SJSA1 (cell line): Measurements from ENCODE around the gene MTHFD1L. TPM values are rescaled to one million over a fixed set of nuclear protein-coding genes. Genes with fewer than 3 reads are reported as not detected.
A peak's percentile ranks its signal among the peaks of the same experiment; 100 is the strongest.

Experiments used
- DNase-seq, 2 experiments: peaks; one replicate each; pipeline ENCODE4 v3.0.0-alpha.2; 2015 to 2020; ENCODE audit warnings: low spot score in 2 of 2, low read depth in 1 of 2
- H3K27ac ChIP-seq: fragments of 250-450 bp; sonication (Bioruptor Pico); 2 replicates; pipeline ENCODE4 v1.5.1; 2020; ENCODE audit warnings: mild to moderate bottlenecking, moderate library complexity
- H3K27me3 ChIP-seq: fragments of 250-450 bp; sonication (Bioruptor Pico); replicated peaks from 2 replicates; pipeline ENCODE4 v1.5.1; 2020; ENCODE audit warnings: mild to moderate bottlenecking, moderate library complexity
- H3K36me3 ChIP-seq: fragments of 250-450 bp; sonication (Bioruptor Pico); 2 replicates; pipeline ENCODE4 v1.5.1; 2020; ENCODE audit warnings: mild to moderate bottlenecking
- H3K4me1 ChIP-seq: fragments of 250-450 bp; sonication (Bioruptor Pico); replicated peaks from 2 replicates; pipeline ENCODE4 v1.6.1; 2021; ENCODE audit warnings: mild to moderate bottlenecking
- H3K4me3 ChIP-seq: fragments of 250-450 bp; sonication (Bioruptor Pico); 2 replicates; pipeline ENCODE4 v1.5.1; 2020; ENCODE audit warnings: mild to moderate bottlenecking
- H3K9me3 ChIP-seq: fragments of 250-450 bp; sonication (Bioruptor Pico); replicated peaks from 2 replicates; pipeline ENCODE4 v1.5.1; 2020; ENCODE audit warnings: mild to moderate bottlenecking
- total RNA-seq: library from RNA; depleted of rRNA; stranded (reverse); fragments of >200 nt; shearing (Covaris generic); gene quantifications from 2 replicates; pipeline ENCODE4 v1.2.3, GENCODE V29; 2014

MTHFD1L gene
- total RNA-seq, 1 experiment from 2014 or later = 24.8 TPM

DNA sequence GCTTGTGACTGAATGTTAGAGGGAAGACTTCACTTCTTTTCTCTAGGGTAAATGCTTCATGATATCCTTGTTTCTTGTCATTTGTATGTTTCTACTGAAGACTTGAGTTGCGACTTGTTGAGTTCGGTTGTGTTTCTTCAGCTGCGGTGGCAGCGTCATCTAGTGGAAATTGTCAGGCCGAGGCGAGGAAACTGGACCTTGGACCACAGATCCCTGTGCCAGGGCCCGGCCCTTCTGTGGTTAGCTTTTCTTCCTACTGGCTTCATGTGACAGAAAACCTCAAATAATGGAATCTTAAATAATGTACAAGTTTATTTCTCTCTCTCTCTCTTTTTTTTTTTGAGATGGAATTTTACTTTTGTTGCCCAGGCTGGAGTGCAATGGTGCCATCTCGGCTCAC lies 12.4 kb downstream of the MTHFD1L start:
- Histone ChIP-seq H3K9me3 (no peaks in the 10 kb centered on the region), H3K27ac (no peak overlapping the region), H3K36me3 (peaks cover 45% of the 10 kb centered on the region), H3K27me3 (no peaks in the 10 kb centered on the region), H3K4me1 (peaks cover 26% of the 10 kb centered on the region), H3K4me3 (no peak overlapping the region)
- DNase-seq = no peak

DNA sequence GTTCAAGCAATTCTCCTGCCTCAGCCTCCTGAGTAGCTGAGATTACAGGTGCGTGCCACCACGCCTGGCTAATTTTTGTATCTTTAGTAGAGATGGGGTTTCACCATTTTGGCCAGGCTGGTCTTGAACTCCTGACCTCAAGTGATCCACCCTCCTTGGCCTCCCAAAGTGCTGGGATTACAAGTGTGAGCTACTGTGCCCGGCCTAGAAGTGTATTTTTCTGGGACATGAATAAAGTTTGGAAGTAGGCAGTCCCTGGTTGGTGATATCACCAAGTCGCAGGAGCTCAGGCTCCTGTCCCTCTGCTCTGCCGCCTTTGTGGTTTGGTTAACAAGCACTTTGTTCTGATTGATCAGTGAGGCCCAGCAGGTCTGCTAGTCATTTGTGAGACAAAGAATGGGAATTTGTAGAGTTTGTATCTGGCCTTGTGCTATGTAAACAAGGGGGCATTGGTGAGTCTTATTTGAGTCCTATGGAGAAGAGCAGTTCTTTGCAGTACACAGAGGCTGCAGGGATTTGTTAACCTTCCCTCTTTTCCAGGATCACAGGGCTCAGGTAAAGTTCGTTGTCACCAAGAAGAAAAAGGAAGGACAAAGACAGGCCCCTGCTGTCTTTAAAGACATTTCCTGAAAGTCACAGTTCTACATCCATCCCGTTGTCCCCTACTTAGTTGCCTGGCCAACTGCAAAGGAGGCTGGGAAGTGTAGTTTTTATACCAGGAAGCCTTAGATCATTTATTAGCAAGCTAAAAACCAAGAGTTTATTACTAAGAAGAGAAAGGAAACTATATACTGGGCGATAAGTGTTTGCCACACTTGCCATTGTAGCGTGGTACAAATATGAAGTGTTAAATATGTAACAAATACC lies 13.1 kb downstream of the MTHFD1L start:
- no peaks in the 10 kb centered on the region for H3K27me3 ChIP-seq
- H3K4me1 ChIP-seq = peaks cover 33% of the 10 kb centered on the region
- no peak overlapping the region for H3K27ac ChIP-seq
- no peak for DNase-seq
- H3K4me3 ChIP-seq = no peak overlapping the region
- peaks cover 48% of the 10 kb centered on the region for H3K36me3 ChIP-seq
- H3K9me3 ChIP-seq = no peaks in the 10 kb centered on the region

DNA sequence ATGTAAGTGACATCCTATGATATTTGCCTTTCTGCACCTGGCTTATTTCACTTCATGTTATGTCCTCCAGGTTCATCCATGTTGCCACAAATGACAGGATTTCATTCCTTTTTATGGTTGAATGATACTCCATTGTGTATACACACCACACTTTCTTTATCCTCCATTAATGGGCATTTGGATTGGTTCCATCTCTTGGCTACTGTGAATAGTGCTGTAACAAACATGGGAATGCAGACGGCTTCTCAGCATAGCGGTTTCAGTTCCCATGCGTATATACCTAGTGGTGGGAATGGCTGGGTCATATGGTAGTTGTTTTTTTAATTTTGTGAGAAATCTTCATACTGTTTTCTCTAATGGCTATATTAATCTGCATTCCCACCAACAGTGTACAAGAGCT lies 14.8 kb downstream of the MTHFD1L start:
- DNase-seq = no peak
- Histone ChIP-seq H3K27me3 (no peaks in the 10 kb centered on the region), H3K4me3 (no peak overlapping the region), H3K36me3 (peaks cover 63% of the 10 kb centered on the region), H3K27ac (no peak overlapping the region), H3K9me3 (no peaks in the 10 kb centered on the region), H3K4me1 (peaks cover 36% of the 10 kb centered on the region)

DNA sequence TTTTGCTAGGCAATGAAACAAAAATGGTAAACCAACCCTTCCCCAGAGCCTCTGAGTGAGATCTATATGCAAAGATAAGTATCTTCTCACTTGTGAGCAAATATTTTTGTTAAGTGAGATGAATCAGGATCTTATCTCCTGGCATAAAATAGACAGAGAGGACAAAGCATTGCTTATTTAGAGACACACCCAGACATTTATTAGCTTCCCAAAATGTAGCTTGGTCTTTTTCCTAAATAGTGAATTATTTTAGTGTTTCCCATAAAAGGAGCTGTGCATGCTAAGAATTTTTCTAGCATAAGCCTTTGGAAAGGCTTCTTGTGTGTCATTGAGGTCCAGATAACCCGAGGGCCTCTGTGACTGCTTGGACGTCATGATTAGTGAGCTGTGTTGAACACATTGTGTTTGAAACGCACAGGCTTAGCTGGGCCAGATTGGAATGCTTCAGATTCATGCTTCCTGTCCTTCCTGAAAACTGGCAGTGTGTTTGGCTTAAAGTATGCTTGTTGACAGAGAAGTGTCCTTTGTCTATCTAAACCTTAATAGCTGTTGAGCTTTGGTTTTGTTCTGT lies 16.5 kb downstream of the MTHFD1L start:
- DNase-seq = peak; percentile 89 to 90
- no peaks in the 10 kb centered on the region for H3K9me3 ChIP-seq
- peak overlapping the region; percentile 72 for H3K27ac ChIP-seq
- peaks cover 36% of the 10 kb centered on the region for H3K4me1 ChIP-seq
- H3K36me3 ChIP-seq = peaks cover 64% of the 10 kb centered on the region
- H3K4me3 ChIP-seq = no peak overlapping the region
- no peaks in the 10 kb centered on the region for H3K27me3 ChIP-seq

DNA sequence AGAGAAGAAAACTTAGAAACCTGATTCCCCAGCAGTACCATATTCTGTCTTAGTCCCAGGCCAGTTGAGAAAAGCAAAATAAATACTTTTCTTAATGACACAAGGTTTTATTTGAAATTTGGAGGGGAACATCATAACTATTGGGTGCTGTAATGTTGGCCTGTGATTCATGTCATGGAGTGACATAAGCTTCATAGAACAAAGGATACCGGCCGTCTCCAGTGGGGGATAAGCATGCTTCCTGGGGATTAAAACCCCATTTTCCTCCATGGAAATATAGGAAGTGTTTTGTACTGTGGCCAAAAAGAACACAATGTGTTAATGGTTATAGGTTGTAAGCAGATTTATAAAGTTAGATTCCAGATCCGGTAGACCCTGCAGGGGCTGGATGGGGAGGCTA lies 18.0 kb downstream of the MTHFD1L start:
- DNase-seq = no peak
- H3K27ac ChIP-seq = peak overlapping the region; percentile 72

DNA sequence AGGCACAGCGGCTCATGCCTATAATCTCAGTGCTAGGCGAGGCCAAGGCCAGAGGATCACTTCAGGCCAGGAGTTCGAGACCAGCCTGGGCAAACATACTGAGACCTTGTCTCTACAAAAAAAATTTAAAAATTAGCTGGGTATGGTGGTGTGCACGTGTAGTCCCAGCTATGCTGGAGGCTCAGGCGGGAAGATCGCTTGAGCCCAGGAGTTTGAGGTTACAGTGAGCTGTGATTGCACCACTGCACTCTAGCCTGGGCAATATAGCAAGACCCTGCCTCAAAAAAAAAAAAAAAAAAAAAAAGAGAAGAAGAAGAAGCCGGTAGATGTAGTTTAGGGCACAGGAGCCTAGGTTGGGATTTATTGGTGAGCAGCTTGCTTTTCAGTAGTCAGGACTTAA lies 20.7 kb downstream of the MTHFD1L start:
- Histone ChIP-seq H3K36me3 (peaks cover 71% of the 10 kb centered on the region), H3K27me3 (no peaks in the 10 kb centered on the region), H3K4me1 (peaks cover 25% of the 10 kb centered on the region), H3K9me3 (no peaks in the 10 kb centered on the region), H3K27ac (no peak overlapping the region), H3K4me3 (no peak overlapping the region)
- no peak for DNase-seq

More for the DNA sequence above, 18.0 kb downstream of the MTHFD1L start:
- peaks cover 68% of the 10 kb centered on the region for H3K36me3 ChIP-seq
- H3K9me3 ChIP-seq = no peaks in the 10 kb centered on the region
- H3K27me3 ChIP-seq = no peaks in the 10 kb centered on the region
- H3K4me3 ChIP-seq = no peak overlapping the region
- peaks cover 36% of the 10 kb centered on the region for H3K4me1 ChIP-seq

DNA sequence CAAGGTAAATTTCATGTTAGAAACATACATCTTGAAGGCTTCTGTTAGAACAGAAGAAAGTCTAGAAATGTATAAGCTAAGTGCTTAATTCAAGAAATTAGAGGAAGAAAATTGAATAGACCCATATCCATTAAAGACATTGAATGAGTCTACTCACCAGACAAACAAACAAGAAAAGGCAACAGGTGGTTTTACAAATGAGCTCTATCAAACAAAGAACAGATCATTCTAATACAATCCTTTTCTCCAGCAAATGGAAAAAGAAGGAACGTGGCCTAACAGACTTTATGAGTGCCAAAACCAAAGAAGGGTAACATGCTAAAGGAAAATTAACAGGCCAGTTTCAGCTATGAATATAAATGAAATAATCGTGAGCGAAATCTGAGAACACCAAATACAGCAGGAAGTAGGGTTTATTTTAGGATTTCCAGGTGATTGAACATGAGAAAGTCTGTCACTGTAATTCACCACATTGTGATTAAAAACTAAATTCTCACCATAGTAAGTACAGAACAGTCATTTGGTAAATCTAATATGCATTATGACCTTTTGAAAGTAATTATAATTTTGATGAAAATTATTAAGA lies 22.6 kb downstream of the MTHFD1L start:
- H3K36me3 ChIP-seq = peaks cover 83% of the 10 kb centered on the region
- no peak for DNase-seq
- H3K27ac ChIP-seq = no peak overlapping the region
- no peaks in the 10 kb centered on the region for H3K27me3 ChIP-seq
- H3K4me3 ChIP-seq = no peak overlapping the region
- peaks cover 8% of the 10 kb centered on the region for H3K4me1 ChIP-seq
- H3K9me3 ChIP-seq = no peaks in the 10 kb centered on the region

DNA sequence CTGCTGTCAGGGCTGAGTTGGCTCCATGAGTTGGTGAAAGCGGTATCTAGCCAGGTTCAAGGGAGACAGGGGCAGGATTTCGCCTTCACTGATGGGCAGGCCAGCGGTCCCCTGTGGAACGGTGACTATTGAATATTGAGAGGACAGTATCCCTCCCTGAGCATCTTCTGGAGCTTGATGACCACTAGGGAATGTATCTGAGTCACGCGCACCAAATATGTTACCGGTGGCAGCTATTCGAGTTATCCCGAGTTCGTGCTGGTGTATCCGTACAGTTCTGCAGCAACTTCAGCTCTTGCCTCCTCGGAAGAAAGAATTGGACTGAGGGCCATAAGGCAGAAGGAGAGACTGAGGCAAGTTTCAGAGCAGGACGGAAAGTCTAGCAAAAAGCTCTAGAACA lies 24.8 kb downstream of the MTHFD1L start:
- Histone ChIP-seq H3K27ac (no peak overlapping the region), H3K27me3 (no peaks in the 10 kb centered on the region), H3K9me3 (no peaks in the 10 kb centered on the region), H3K4me1 (peaks cover 7% of the 10 kb centered on the region), H3K4me3 (no peak overlapping the region), H3K36me3 (peaks cover 80% of the 10 kb centered on the region)
- no peak for DNase-seq

DNA sequence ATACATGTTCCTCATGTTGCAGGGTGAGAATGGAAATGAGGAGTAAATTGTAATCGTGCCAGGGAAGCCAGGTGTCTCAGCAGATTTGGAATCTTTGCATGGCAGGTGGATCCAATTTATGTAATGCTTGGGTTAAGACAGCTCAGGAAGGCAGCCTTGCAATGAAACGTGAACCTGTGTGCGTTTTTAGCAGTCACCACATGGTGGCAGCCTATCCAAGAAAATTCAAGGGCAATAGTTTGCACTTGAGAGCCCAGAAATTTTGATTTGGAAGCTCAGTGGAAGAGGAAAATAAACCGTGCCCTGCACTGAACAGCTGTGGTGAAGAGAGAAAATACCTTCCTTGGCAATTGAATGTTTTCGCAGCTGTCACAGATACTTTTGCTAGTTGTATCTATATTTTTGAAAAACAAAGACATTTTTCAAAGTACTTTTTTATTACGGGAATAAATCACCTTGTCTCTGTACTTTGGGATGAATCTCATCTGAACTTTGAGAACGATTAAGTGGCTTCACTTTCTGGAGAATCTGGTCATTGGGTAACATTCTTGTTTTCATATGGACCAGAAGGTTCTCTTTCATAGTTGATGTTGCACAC lies 26.5 kb downstream of the MTHFD1L start:
- peak; percentile 59 to 61 for DNase-seq
- H3K27ac ChIP-seq = no peak overlapping the region
- peaks cover 70% of the 10 kb centered on the region for H3K36me3 ChIP-seq
- H3K4me3 ChIP-seq = no peak overlapping the region
- no peaks in the 10 kb centered on the region for H3K9me3 ChIP-seq
- peaks cover 7% of the 10 kb centered on the region for H3K4me1 ChIP-seq
- no peaks in the 10 kb centered on the region for H3K27me3 ChIP-seq

DNA sequence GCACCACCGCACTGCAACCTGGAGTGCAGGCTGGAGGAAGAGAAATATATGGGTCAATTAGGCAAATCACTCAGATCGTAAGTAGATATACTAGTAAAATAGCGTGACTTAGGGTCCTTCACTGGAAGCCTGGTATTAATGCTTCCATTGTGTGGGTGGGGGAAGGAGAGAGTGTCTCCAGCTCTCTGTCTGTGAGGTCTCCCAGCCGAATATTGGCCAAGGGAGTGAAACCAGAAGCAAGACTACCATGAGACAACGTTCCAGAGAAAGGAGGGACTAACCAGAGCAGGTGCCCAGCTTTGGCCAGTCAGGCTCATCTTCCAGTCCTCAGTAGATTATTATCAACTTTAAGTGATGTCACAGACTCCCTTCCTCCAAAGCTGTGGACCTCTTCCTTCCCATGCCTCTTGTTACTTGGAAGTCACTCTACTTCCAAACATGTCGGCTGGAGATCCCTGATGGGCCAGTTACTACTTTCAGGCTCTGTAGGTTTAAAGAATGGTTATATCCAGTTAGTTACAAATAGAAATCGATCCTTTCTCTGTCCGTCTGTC lies 28.8 kb downstream of the MTHFD1L start:
- H3K36me3 ChIP-seq = peaks cover 58% of the 10 kb centered on the region
- H3K4me3 ChIP-seq = no peak overlapping the region
- H3K27ac ChIP-seq = no peak overlapping the region
- no peaks in the 10 kb centered on the region for H3K27me3 ChIP-seq
- H3K4me1 ChIP-seq = peaks cover 18% of the 10 kb centered on the region
- H3K9me3 ChIP-seq = no peaks in the 10 kb centered on the region
- no peak for DNase-seq

DNA sequence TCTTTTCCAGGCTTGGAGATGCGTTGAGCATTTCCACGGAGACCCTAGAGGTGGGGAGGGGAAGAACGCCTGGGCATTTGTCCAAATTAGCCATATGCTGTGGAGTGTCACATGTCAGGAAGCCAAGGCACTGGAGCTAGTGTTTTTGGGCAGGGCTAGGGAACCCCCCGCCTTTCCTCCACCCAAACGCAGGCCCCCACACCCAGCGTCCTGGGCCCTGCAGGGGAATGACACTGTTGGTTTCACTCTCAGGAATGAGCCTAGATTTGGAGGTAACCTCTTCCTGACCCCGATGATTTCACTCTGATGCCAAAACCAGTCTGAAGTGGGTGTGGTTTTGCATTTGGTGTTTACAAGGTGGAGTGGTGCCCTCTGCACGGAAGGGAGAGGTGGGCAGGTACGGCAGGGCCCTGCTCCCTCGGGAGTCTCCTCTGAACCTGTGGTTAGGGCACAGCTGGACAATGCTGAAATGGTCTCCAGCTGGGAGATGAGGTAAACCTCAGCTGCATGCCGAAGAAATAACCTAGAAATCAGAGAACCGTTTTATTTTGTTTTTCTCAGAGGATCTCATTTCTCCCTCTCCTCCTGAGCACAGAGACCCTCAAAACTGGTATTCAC lies 29.5 kb downstream of the MTHFD1L start:
- Histone ChIP-seq H3K27ac (no peak overlapping the region), H3K4me3 (no peak overlapping the region)
- peak in 1 of 2 experiments; percentile 15 for DNase-seq

DNA sequence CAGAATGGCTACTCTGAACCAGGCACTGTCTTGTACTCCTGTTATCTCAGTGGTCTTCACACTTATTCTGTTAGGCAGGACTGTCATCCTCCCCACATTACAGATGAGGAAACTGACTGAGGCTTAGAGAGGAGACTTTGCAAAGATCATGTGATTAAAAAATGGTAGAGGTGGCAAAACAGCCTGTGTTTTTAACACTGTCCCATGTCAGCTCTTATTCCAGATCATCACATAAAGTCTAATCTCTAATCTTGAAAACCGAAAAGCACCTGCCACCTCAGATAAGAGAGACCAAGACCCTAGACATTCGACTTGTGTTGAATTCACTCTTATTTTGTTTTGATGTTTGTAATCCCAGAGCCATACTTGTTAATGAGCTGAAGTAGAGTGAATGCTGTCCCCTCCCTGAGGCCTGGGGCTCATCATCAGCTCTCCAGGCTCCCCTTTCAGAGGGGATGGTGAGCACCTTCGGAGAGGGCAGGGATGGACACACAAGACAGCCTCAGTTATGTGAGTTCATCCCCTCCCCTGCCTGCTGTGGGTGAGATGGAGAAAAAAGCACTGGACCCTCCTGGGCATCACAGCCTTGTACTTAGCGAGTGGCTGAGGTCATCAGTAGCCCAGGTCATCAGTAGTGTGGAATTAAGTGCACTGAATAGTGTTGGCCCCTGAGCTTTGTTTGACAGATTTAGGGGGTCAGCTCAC lies 30.6 kb downstream of the MTHFD1L start:
- Histone ChIP-seq H3K27ac (no peak overlapping the region), H3K36me3 (peaks cover 52% of the 10 kb centered on the region), H3K4me1 (peaks cover 21% of the 10 kb centered on the region), H3K9me3 (no peaks in the 10 kb centered on the region), H3K4me3 (no peak overlapping the region), H3K27me3 (no peaks in the 10 kb centered on the region)
- no peak for DNase-seq

More for the DNA sequence above, 29.5 kb downstream of the MTHFD1L start:
- peaks cover 55% of the 10 kb centered on the region for H3K36me3 ChIP-seq
- H3K4me1 ChIP-seq = peaks cover 21% of the 10 kb centered on the region
- H3K9me3 ChIP-seq = no peaks in the 10 kb centered on the region
- no peaks in the 10 kb centered on the region for H3K27me3 ChIP-seq

DNA sequence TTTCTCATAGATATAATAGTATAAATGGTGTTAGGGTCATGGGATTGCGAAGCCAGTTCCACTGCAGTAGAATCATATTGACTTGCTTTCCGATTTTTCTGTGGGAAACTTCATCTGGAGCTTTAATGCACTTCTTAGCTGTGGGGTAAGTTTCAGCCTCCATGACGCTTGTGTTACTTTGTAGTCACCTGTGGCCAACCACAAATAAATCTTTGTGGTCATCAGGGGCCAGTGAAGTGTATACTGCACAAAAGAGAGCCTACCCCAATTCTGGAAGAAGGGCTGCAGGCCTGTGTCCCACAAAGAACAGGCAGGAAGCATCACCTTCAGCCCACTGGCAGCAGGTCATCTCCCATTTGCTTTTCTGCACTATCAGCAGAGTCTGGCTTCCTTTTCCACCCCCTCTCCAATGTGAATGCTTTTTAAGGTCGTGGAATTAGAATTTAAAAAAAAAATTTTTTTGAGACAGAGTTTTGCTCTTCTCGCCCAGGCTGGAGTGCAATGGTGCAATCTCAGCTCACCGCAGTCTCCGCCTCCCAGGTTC lies 32.0 kb downstream of the MTHFD1L start:
- Histone ChIP-seq H3K27me3 (no peaks in the 10 kb centered on the region), H3K4me1 (peaks cover 21% of the 10 kb centered on the region), H3K27ac (no peak overlapping the region), H3K9me3 (no peaks in the 10 kb centered on the region), H3K4me3 (no peak overlapping the region), H3K36me3 (peaks cover 43% of the 10 kb centered on the region)
- DNase-seq = no peak
